Heart left ventricle (tissue), 16 donors: ENCODE measurements around the gene GJA1. TPM values are rescaled to one million over a fixed set of nuclear protein-coding genes. Genes with fewer than 3 reads are reported as not detected.
"Not testable (repeated sequence)": the region's sequence is repeated elsewhere in the genome, so short reads cannot be mapped to it uniquely, and the experiment has no call there.

Source experiments
- ATAC-seq, 4 donors: fragments of 200-7000 bp; cut with Tn5 transposase; one replicate each; pipeline ENCODE4 v1.9.1; 2020 to 2022; ENCODE audit warnings: moderate library complexity in 4 of 4, mild to moderate bottlenecking in 3 of 4, moderate number of reproducible peaks in 1 of 4
- DNase-seq, 5 donors: peaks; one replicate each; pipeline ENCODE4 v3.0.0-alpha.2; 2020
- H3K27ac ChIP-seq, 12 donors: fragments of 200-600 bp; sonication (generic) in 4 of 12; one replicate each; pipeline versions ENCODE4 v1.5.0 to v1.8.0; 2016 to 2022; ENCODE audit warnings: mild to moderate bottlenecking in 2 of 12
- H3K27me3 ChIP-seq, 9 donors: fragments of 200-600 bp; sonication (generic) in 2 of 9; one replicate each; pipeline versions ENCODE4 v1.5.1 to v1.8.0; 2016 to 2022; ENCODE audit warnings: mild to moderate bottlenecking in 3 of 9
- H3K36me3 ChIP-seq, 9 donors: fragments of 200-600 bp; sonication (generic) in 2 of 9; one replicate each; pipeline versions ENCODE4 v1.5.0 to v1.8.0; 2018 to 2022; ENCODE audit warnings: mild to moderate bottlenecking in 2 of 9
- H3K4me1 ChIP-seq, 12 donors: fragments of 200-600 bp; sonication (generic) in 4 of 12; one replicate each; pipeline versions ENCODE4 v1.5.0 to v1.8.0; 2016 to 2022; ENCODE audit warnings: mild to moderate bottlenecking in 3 of 12
- H3K4me3 ChIP-seq, 12 donors: fragments of 200-600 bp; sonication (generic) in 4 of 12; one replicate each; pipeline versions ENCODE4 v1.5.0 to v1.8.0; 2017 to 2022; ENCODE audit warnings: mild to moderate bottlenecking in 9 of 12, moderate library complexity in 4 of 12
- H3K9me3 ChIP-seq, 12 donors: fragments of 200-600 bp; sonication (generic) in 4 of 12; one replicate each; pipeline versions ENCODE4 v1.5.0 to v1.8.0; 2016 to 2022; ENCODE audit warnings: mild to moderate bottlenecking in 1 of 12
- POLR2A ChIP-seq, 2 donors: fragments of 450-650 bp; IDR thresholded peaks; one replicate each; pipeline ENCODE4 v1.6.1; 2017; ENCODE audit warnings: antibody characterized with exemption in 2 of 2, mild to moderate bottlenecking in 2 of 2, moderate library complexity in 2 of 2
- WGBS, 4 donors: extraction: QIAGEN DNeasy Blood & Tissue Kit in 2 of 4; methylation state at CpG; one replicate each; pipeline versions ENCODE4 v1.1.5 to v1.1.7; 2013 to 2018; 5-methylcytosine and 5-hydroxymethylcytosine counted together
- intact Hi-C, 10 donors: fragments of 100-400 bp; cut with DNase I; formaldehyde crosslinking; loops; one replicate each; pipeline versions ENCODE4 v1.11.1 to v1.14.2; 2022
- long read RNA-seq, 3 donors: library from polyadenylated mRNA; unstranded; transcript quantifications; one replicate each; pipeline ENCODE4 v2.0.0, GENCODE V29; 2020 to 2021
- polyA plus RNA-seq, 2 donors: library from polyadenylated mRNA; stranded (reverse); fragments of 200-250 nt; gene quantifications; one replicate each; pipeline ENCODE4 v1.2.3, GENCODE V29; 2013
- total RNA-seq, 9 donors: library from RNA; depleted of rRNA in 2 of 9; stranded (reverse); fragments of >200 nt in 2 of 9; fragmentation: NEBNext Ultra II Directional in 3 of 9; extraction: Animal tissue kit (Norgen Biotek cat#: 25700) in 3 of 9; gene quantifications; one replicate each; pipeline versions ENCODE4 v1.1.0 to v1.2.4, GENCODE V29; 2016 to 2023
- TF ChIP-seq, protein P1 (sequence below), 12 donors: fragments of 200-600 bp; sonication (generic) in 4 of 12; IDR thresholded peaks; one replicate each; pipeline versions ENCODE4 v1.5.0 to v1.8.0; 2018 to 2022; ENCODE audit warnings: antibody characterized with exemption in 12 of 12, mild to moderate bottlenecking in 5 of 12
- donor health status: ischemic (EF 13 %, LVEDD 7.1; RV severe dilation, severe dysfunction).
- donor health status: healthy with polysubstance abuse.
- donor health status: DM: no; HTN: yes; CAD: no.
- donor health status: DM: no; HTN: no; CAD: no.
- donor health status: ischemic (EF 25% LVEDD 6.9; RV normal size, moderate dysfunction).
- donor health status: ischemic (EF 25% LVEDD 5.7; RV mildly dilated, moderate dysfunction).
- donor health status: healthy.
- donor health status: DM: yes; HTN: yes; CAD: no.
- donor health status: ischemic (EF 35%, LVEDD 5.7; RV mildly dilated, moderate dysfunction).
- donor health status: nonischemic (EF 11% LVEDD 7.7; RV severe dilation, severe dysfunction).
- donor health status: DM: yes; HTN: yes; CAD: no.
- donor health status: PGD.
- donor health status: ischemic (EF 29% LVEDD 5.4; RV normal size, mild dysfunction).
- donor health status: nonischemic (EF 23%, LVEDD 6.1; RV moderate dilation, normal function).

The GJA1 gene
- total RNA-seq (100 to 1,000 TPM; 158 to 404 (median 233) TPM), polyA plus RNA-seq (100 to 1,000 TPM; 103 to 121 TPM)
- long read RNA-seq, donor 1, partial matches to known transcripts = 0 of 18 reads
- long read RNA-seq, donor 1, other reads (novel, unspliced or antisense) = 15 of 18 reads
- long read RNA-seq, donor 2, transcript GJA1-204 (2 exons, 3,152 nt) = major isoform, 11 of 21 reads
- long read RNA-seq, donor 2, partial matches to known transcripts = 8 of 21 reads
- long read RNA-seq, donor 2, other reads (novel, unspliced or antisense) = 2 of 21 reads
- long read RNA-seq, donor 3, partial matches to known transcripts = 9 of 11 reads
- long read RNA-seq, donor 3, other reads (novel, unspliced or antisense) = 1 of 11 reads

DNA sequence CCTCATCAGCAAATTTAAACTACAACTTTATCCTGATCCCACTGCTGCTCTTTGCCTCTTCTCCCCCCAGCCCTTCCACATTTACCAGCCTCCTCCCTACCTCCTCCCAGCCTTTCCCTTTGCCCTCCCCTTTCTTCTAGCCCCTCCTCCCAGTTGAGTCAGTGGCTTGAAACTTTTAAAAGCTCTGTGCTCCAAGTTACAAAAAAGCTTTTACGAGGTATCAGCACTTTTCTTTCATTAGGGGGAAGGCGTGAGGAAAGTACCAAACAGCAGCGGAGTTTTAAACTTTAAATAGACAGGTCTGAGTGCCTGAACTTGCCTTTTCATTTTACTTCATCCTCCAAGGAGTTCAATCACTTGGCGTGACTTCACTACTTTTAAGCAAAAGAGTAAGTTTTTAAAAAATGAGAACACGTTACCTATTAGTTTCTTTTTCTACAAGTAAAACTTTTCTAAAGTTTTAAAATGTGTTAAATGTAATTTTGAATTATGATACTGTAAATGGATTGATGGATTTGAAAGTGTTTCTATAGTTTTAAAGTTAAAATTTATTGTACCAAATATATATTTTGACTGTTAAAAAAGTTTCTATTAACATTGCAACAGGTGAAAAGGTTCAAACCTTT lies at the start of gene GJA1:
TSS of gene GJA1 (plus strand) at position 203 of the 626 bp plus-strand sequence. CDS start 11,202 bp downstream, outside the sequence.
- 13 to 17% (median 14%) methylated on average over 5 of the region's 5 CpGs for WGBS, 4 donors
- intact Hi-C loops = loop anchor here in 9 of 10 donors (2.0 to 10.0 kb wide), 14 partner anchors 147 to 959 kb away; partner anchors contain the start of gene HSF2 (in 1 of the 9)
- DNase-seq = peak in 4 of 5 donors; percentile 66 to 76 (median 68)
- H3K36me3 ChIP-seq = no peaks in the 10 kb centered on the region
- H3K4me3 ChIP-seq = peak within 1 kb of the TSS; percentile 47 to 86 (median 72)
- H3K27ac ChIP-seq = peak within 1 kb of the TSS; percentile 82 to 95 (median 92)
- no peaks in the 10 kb centered on the region for H3K9me3 ChIP-seq
- peaks cover 0 to 28% (median 5%) of the 10 kb centered on the region in 12 donors for H3K4me1 ChIP-seq
- TF ChIP-seq, protein P1, sequence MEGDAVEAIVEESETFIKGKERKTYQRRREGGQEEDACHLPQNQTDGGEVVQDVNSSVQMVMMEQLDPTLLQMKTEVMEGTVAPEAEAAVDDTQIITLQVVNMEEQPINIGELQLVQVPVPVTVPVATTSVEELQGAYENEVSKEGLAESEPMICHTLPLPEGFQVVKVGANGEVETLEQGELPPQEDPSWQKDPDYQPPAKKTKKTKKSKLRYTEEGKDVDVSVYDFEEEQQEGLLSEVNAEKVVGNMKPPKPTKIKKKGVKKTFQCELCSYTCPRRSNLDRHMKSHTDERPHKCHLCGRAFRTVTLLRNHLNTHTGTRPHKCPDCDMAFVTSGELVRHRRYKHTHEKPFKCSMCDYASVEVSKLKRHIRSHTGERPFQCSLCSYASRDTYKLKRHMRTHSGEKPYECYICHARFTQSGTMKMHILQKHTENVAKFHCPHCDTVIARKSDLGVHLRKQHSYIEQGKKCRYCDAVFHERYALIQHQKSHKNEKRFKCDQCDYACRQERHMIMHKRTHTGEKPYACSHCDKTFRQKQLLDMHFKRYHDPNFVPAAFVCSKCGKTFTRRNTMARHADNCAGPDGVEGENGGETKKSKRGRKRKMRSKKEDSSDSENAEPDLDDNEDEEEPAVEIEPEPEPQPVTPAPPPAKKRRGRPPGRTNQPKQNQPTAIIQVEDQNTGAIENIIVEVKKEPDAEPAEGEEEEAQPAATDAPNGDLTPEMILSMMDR (IDR thresholded peaks at IDR 0.05) = no peak
- TF ChIP-seq POLR2A (IDR thresholded peaks at IDR 0.05) = peak; percentile 50 to 90
- H3K27me3 ChIP-seq = peaks cover 0 to 22% (median 0%) of the 10 kb centered on the region in 9 donors
- ATAC-seq = peak; percentile 78 to 90 (median 89)

DNA sequence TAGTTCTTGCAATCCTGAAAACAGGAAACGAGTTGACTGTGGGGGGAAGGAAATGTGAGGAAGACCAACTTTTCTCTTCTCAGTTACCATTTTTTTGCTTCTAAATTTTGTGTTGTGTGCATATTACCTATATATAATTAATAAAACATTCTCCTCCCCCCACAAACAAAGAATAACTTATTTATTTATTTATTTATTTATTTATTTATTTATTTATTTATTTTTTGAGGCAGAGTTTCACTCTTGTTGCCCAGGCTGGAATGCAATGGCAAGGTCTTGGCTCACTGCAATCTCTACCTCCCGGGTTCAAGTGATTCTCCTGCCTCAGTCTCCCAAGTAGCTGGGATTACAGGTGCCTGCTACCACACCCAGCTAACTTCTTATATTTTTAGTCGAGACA lies 48.9 kb upstream of the GJA1 start:
- H3K4me1 ChIP-seq, H3K27ac ChIP-seq, H3K9me3 ChIP-seq, DNase-seq, H3K36me3 ChIP-seq, ATAC-seq, H3K4me3 ChIP-seq, intact Hi-C loops, H3K27me3 ChIP-seq: not testable (repeated sequence)
- WGBS, 4 donors = 85 to 93% (median 89%) methylated on average over 3 of the region's 3 CpGs

DNA sequence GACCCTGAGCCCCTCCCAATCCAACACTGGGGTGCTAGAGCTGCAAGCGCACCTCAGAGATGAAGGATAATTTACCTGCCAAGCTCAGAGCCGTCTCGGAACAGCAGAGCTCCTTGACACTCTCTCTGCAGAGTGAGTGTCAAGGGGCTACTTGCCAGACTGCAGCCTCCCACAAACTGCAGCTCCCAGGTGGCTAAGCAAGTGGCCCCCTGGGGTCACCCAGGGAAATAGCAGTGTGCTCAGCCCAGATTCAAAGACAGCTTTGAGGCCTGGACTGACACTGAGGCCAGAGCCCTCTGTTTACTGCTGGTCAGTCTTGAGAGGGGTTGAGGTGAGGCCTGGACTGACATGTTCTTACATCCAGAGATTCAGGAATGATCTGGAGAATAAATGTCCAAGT lies 46.0 kb upstream of the GJA1 start:
- 82 to 91% (median 85%) methylated on average over 1 to 3 of the region's 3 CpGs for WGBS, 4 donors
- DNase-seq = no peak
- intact Hi-C loops = no loop called here
- H3K9me3 ChIP-seq = no peaks in the 10 kb centered on the region
- ATAC-seq = no peak
- no peak overlapping the region for H3K27ac ChIP-seq
- no peaks in the 10 kb centered on the region for H3K27me3 ChIP-seq
- H3K36me3 ChIP-seq = no peaks in the 10 kb centered on the region
- TF ChIP-seq, protein P1 (IDR thresholded peaks at IDR 0.05) = no peak
- TF ChIP-seq POLR2A (IDR thresholded peaks at IDR 0.05) = no peak
- H3K4me3 ChIP-seq = no peak overlapping the region
- no peaks in the 10 kb centered on the region for H3K4me1 ChIP-seq

DNA sequence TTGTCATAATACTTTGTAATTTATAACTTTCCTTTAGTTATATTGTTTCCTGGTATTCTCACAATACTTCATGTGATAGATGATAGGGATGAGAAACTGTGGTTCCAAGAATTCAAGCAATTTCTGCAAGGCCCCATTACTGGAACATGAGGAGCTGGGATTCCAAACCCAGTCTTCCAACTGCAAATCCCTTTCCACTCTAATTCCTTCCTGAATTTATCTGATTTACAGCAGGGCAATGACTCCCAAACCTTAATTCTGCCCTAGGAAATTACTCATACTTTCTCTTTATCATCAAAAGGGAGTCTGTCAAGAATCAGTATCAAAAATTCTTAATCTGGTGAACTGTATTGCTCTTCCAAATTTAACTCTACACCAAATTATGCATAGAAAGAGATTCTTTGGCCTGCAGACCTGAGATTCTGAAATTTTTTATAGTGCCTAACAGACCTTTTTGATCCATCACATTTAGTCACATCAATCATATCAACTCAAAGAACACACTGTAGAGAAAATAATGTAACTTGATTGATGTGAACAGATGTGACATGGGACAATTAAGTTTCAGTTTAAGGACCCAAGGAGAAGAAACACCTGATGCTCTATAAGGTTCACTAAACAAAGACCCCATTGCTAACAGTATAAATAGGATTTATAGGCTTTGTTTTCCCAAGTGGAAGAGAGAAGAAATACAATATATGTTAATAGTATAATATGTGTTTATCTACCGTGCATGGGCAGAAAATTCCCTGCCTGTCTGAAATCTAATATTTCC lies 41.5 kb upstream of the GJA1 start:
- TF ChIP-seq, protein P1 (IDR thresholded peaks at IDR 0.05) = no peak
- no peak for TF ChIP-seq POLR2A (IDR thresholded peaks at IDR 0.05)
- intact Hi-C loops = loop anchor here in 2 of 10 donors (10.0 kb wide), 1 partner anchor 339 kb away; no protein-coding TSS in a partner anchor

More for the DNA sequence above, 41.5 kb upstream of the GJA1 start:
- ATAC-seq (no peak), DNase-seq (no peak)
- H3K27ac ChIP-seq = no peak overlapping the region
- no peak overlapping the region for H3K4me3 ChIP-seq
- no peaks in the 10 kb centered on the region for H3K4me1 ChIP-seq
- no peaks in the 10 kb centered on the region for H3K36me3 ChIP-seq
- 88 to 93% (median 90%) methylated on average over 1 of the region's 1 CpG for WGBS, 4 donors
- no peaks in the 10 kb centered on the region for H3K27me3 ChIP-seq
- H3K9me3 ChIP-seq = no peaks in the 10 kb centered on the region
